Activated CD4-positive, alpha-beta T cell treated with anti-CD3 and anti-CD28 coated beads, Interleukin-2, amount 50 U/mL, for 24 hours (primary cell): ENCODE data around the gene RELN.

Experiments used
- DNase-seq, 2 donors: peaks; one replicate each; pipeline ENCODE4 v3.0.0-alpha.2; 2020; ENCODE audit warnings: low read depth in 1 of 2, low spot score in 1 of 2

The RELN gene

DNA sequence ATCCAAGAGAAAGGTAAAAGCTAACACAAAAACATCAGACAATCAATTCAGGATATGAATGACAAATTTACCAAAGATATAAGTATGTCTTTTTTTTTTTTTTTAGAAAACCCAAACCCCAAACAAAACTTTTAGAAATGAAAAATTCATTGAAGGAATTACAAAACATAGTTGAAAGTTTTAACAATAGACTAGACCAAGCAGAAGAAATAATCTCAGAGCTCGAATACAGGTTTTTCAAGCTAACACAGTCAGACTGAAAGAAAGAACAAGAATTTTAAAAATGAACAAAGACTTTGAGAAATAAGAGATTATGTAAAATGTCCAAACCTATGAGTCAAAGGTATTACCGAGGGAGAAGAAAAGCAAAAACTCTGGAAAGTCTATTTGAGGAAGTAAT lies 345.1 kb downstream of the RELN start:
- no peak for DNase-seq

GRCh38 chr7:103640031-103640779 lies 349.3 kb downstream of the RELN start:
- no peak for DNase-seq

DNA sequence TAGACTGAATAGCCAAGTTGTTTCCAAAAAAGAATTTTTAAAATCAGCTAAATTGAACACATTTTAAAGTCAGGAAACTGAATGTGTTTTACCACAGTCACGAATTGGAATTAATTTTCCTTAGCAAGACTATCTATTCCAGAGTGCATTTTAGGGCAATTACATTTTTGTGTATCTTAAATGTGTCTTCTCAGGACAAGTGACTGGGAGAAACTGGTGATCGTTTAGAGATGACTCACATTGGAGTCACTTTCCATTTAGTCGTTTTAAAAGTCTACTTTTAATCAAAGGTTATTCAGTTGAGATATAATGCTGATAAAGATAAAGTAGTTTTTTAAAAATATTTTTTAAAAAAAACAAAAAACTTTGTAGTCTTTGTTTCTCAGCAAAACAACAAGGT lies 351.7 kb downstream of the RELN start:
- DNase-seq = no peak

GRCh38 chr7:103637094-103637493 lies 352.4 kb downstream of the RELN start:
- no peak for DNase-seq

DNA sequence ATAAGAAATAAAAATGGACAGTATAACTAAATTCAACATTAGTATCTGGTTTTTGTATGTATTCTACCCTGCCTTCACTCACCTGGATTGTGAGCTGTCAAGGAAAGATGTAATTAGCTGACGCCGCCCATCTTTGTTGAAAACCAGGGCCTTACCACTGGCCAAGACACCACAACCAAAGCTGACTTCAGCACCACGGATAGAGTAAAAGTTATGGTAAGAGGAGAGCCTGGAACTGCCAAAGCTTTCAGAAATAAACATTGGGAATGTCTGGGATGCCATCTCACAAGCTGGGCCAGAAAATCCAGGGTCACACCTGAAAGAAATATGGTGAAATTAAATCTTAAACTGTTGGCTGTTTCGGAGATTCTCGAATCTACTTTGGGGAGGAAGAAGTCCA lies 353.3 kb downstream of the RELN start:
- no peak for DNase-seq

- DNase-seq = no peak
Measured at GRCh38 chr7:103632972-103633371, 356.5 kb downstream of the RELN start.

DNA sequence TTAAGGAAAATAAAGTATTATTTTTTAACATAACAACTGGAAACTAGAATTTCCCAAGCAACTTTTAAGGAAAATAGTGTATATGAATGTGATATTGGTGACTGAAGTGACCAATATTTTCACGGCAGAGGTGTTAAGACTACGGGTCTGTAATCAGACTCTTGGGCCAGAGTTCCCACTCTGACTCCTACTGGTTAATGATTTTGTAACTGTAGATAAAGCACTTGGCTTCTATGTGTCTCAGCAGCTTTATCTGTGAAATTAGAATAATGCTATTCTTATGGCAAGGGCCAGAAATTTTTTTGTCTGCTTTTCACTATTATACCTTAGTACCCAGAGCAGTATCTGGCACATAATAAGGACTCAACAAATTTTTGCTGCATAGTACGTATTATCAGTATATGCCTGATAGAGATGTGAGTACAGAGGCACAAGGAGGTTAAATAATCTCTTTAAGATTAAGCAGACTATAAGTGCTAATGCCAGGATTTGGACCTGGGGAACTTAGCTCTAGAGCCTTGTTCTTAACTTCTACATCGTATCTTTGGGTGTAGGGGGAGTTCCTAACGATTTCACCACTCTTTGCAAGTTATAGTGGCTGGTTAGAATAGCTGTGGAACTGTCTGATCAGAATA lies 357.3 kb downstream of the RELN start:
- DNase-seq = no peak

DNA sequence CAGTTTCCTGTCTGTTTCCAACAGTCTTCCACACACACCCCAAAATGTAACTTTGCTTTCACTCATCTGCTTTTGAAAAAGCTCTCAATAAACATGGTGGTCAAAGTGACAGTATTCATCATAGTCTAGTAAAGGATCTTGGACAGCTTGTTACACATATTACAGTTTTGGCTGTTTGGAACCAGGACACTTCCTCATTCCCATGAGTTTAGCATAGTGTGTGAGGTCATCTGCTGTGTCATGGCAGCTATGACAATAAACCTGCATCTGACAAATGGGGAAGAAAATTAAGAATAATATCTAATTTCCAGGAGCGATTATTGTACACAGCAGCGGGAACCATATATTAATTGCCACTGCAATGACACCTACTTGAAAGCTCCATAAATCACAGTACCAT lies 359.1 kb downstream of the RELN start:
- DNase-seq = no peak

DNA sequence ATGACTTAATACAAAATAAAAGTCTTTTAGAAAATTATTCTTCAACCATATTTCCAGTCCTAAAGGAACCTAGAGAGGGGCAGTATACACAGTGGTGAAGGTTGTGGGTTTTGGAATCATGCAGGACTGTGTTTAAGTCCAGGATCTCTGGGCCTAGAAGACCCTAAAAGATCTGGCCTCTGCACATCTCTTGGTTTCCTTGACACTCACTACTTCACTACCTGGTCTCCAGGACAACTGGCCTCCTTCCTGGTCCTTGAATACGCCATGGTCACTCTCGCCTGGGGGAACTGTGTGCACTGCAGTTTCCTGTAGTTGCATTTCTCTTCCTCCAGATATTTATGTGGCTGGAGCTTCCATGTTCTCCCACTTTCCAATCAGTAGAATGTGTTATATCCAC lies 360.7 kb downstream of the RELN start:
- no peak for DNase-seq

GRCh38 chr7:103626776-103627175 lies 362.7 kb downstream of the RELN start:
- no peak for DNase-seq

- DNase-seq = no peak
Measured at GRCh38 chr7:103622274-103622673, 367.2 kb downstream of the RELN start.

DNA sequence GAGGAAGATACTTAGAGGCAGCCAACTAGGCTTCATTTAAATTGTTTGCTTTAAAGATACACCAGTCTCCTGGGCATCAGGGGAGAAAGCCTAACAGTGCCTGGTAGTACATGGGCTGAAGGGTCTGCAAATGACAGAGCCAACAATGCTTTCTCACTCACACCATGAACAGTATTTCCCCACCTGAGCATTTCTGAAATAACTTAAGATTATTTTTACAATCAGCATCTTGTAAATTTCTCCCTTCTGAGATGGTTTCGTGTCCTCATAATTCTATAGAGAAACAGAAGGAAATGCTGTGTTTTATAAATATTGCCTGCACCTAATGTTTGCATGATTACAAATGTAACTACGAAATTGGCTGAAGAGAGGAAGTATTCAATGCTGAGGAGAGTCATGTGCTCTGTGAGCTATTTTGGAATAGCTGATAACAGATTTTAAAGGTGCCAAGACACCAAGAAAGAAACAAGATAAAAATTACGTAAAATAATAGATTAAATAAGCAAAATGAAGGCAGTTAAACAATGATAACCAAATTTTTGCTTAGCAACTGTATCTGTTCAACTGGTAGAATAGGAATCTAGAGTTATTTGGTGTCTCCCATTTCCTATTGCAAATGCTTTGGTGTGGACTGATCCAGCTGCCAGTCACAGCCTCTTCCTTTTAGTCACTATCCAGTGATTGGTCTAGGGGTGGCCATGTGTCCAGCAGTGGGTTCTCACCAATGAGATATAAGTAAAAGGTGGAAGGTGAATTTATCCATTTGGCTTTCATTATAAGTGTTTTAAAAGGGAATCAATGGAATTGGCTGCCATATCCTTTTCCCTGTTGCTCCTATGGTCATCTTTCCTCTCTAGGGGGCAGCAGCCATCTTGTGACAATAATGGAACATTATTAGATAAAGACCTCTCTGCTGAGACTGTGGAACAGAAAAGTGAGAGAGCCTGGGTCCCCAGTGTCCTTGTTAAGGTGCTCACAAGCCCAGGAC lies 375.5 kb downstream of the RELN start:
- DNase-seq = no peak

DNA sequence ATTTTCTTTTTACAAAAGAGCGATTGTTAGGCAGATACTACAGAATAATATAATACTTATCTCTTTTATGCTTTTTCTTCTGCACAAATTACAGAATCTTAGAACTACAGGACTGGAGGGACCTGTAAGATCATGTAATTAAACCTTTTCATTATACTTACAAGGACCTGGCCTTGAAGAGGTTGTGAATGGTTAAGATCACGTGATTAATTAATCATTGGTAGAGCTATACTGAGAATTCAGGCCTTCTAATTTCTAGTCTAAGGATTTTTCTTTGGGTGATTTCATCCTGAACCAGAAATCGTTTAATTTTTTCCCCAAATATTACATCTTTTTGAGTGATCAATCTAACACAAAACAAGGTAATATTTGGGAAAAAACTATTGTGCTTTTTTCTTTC lies 379.7 kb downstream of the RELN start:
- no peak for DNase-seq

DNA sequence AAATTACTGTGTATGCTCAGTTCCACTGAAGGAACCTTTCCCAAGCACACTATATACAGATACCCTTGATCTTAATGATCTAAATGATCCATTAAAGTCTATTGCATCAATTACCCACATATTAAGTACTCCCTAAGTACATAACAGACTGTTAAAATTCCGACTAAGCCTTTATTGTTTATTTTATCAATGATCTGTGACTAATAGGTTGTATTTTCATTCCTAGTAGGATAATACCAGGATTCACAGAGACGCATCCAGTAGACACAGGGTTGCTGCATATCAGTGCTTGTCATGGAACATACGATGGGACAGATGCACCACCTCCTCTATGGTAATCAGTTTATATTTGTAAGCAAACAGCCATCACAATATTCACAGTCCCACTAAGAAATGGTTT lies 383.8 kb downstream of the RELN start:
- no peak for DNase-seq

DNA sequence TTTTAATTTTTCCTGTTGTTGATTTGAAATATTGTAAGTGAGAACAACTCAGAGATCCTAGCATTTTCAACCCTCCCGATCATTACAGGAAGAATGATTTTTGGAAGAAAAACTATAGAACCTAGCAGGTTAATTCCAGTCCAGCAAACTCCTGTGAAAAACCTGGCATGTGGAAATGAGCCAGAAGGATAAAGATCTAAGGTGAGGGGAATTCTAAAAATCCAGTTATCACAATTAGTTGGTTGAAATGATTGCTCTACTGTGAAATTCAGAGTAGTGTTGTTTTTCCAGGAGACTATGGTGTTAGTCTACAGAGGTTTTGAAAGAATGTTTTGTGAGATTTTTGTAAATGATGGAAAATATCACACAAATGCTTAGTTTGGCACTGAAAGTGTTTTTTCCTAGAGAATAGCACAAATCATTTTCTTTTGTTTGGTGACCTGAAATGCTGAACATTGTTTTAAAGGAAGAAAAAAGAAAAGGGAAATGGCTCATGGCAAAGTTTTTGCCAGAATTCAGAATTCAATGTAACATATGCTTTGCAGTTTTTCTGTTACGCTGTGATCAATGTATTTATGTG lies 391.0 kb downstream of the RELN start:
- DNase-seq = no peak

- no peak for DNase-seq
Measured at GRCh38 chr7:103597606-103598005, 391.9 kb downstream of the RELN start.

DNA sequence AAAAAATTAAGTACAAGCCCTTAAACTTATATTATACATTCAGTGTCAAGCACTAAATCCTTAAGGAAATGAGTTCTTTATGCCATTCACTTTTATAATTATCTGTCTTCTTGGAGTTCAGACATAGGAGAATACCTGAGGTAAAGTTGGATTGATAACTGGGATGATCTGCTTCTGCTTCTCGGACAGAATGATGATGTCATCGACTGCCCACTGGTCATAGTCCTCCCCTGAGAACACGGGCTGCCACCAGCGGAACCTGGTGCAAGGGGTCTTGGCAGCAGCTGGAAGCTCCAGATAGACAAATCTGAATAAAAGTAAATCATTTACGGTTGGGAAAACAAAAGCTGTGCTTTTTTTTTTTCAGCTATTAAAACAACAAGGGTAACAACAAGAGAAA lies 395.3 kb downstream of the RELN start:
- no peak for DNase-seq

DNA sequence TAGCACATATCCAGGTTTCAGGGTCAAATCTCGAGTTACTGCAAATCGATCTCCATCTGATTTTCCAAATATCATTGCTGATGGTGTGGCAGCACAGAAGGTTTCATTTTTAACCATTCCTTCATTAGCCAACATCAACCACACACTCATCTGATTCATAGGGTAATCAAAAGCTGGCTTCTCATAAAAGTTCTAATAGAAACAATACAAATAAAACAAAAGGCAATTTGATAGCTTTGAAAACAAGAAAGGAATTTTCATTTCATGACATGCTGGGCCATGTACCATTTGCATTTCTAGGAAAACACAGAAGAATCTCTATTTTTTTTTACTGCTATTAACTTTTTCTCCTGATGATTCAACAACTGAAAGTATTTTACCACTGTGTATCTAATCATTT lies 395.8 kb downstream of the RELN start:
- no peak for DNase-seq

GRCh38 chr7:103592844-103593243 lies 396.6 kb downstream of the RELN start:
- DNase-seq = no peak

- no peak for DNase-seq
Measured at GRCh38 chr7:103592187-103592586, 397.3 kb downstream of the RELN start.

DNA sequence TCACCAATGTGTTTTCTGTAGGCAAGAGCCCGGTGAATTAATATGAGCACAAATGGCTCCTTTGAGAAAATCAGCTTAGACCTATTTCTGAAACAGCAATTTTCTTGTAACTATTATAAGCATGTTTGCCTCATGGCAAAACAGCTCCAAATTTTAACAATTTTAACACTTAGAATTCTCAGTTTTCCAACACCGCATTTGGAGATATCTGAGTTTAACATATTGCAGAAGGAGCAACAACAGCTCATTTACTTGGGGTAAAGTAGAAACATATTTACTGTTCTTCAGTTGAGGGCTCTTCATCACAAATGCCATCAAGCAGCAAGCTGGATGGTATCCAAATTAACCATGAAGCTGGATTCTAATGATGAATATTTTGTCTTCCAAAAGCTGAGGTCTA lies 409.4 kb downstream of the RELN start:
- no peak for DNase-seq

- no peak for DNase-seq
Measured at GRCh38 chr7:103577059-103577458, 412.4 kb downstream of the RELN start.
